Measurements from ENCODE around the gene IFITM2.
"Not testable (repeated sequence)": the region's sequence is repeated elsewhere in the genome, so short reads cannot be mapped to it uniquely, and the experiment has no call there.

DNA sequence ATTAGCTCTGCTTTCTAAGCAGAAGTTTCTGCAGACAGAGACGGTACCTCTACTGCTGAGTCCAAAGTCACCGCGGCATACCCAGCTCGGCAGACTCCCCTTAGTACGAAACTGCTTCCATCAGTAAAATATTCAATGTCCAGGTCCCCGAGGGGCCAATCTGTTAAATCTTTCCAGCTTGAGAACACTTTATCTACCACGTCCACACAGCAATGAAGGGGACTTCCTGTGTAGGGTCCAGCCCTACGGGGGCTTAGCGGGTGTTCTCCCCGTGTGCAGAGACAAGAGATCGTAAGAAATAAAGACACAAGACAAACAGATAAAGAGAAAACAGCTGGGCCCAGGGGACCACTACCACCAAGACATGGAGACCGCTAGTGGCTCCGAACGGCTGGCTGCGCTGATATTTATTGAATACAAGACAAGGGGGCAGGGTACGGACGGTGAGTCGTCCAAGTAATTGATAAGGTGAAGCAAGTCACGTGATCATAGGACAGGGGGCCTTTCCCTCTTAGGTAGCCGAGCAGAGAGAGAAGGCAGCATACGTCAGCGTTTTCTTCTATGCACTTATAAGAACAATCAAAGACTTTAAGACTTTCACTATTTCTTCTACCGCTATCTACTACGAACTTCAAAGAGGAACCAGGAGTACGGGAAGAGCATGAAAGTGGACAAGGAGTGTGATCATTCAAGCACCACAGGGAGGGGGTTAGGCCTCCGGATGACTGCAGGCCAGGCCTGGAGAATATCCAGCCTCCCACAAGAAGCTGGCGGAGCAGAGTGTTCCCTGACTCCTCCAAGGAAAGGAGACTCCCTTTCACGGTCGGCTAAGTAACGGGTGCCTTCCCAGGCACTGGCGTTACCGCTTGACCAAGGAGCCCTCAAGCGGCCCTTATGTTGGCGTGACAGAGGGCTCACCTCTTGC, 17.2 kb downstream of the IFITM2 start:
- not testable (repeated sequence) for TF ChIP-seq CTCF (IDR thresholded peaks at IDR 0.05; ENCODE audit: poor library complexity); EZH2 (IDR thresholded peaks at IDR 0.05; ENCODE audit: borderline replicate concordance)

Measured in hepatocyte (in vitro differentiated cells).